MCF 10A (cell line): Measurements from ENCODE around the gene GALNT5. TPM values are rescaled to one million over a fixed set of nuclear protein-coding genes. Genes with fewer than 3 reads are reported as not detected.

Source experiments
- BruUV-seq: library from RNA; stranded (reverse); fragments of 400-500 nt; replicated peaks from 2 replicates; lab custom pipeline; 2021; lab: Mats Ljungman, UMichigan
- CTCF ChIA-PET: fragments of 300-600 bp; sonication (Branson Sonifier 250); formaldehyde crosslinking; extraction: SDS; loops from one replicate; lab custom pipeline; 2021; ENCODE audit warnings: antibody characterized with exemption, inconsistent platforms; lab: Yijun Ruan, JAX
- POLR2A ChIA-PET: fragments of 300-600, 350-650 bp; sonication (Branson Sonifier 250); formaldehyde crosslinking; extraction: SDS; loops from one replicate; lab custom pipeline; 2020; ENCODE audit warnings: antibody characterized with exemption, inconsistent platforms; lab: Yijun Ruan, JAX
- DNase-seq: peaks from one replicate; pipeline ENCODE4 v3.0.0-alpha.2; 2018; ENCODE audit not compliant: unreplicated experiment
- H3K27ac Mint-ChIP-seq: one replicate; pipeline ENCODE4 v1.8.0; 2022; ENCODE audit warnings: mild to moderate bottlenecking, low read depth, mixed read lengths; ENCODE audit not compliant: unreplicated experiment
- H3K27me3 Mint-ChIP-seq: one replicate; pipeline ENCODE4 v1.8.0; 2022; ENCODE audit warnings: mixed read lengths; ENCODE audit not compliant: insufficient read depth, unreplicated experiment
- H3K36me3 Mint-ChIP-seq: one replicate; pipeline ENCODE4 v1.8.0; 2022; ENCODE audit warnings: mild to moderate bottlenecking, moderate library complexity, mixed read lengths; ENCODE audit not compliant: insufficient read depth, unreplicated experiment
- H3K4me1 Mint-ChIP-seq: one replicate; pipeline ENCODE4 v1.8.0; 2022; ENCODE audit warnings: mixed read lengths; ENCODE audit not compliant: insufficient read depth, unreplicated experiment
- H3K4me3 Mint-ChIP-seq: one replicate; pipeline ENCODE4 v1.8.0; 2022; ENCODE audit warnings: mild to moderate bottlenecking, moderate library complexity, mixed read lengths; ENCODE audit not compliant: unreplicated experiment
- H3K9me3 Mint-ChIP-seq: one replicate; pipeline ENCODE4 v1.8.0; 2022; ENCODE audit warnings: mixed read lengths; ENCODE audit not compliant: unreplicated experiment
- CTCF ChIP-seq: fragments of 200-600 bp; IDR thresholded peaks from one replicate; pipeline ENCODE4 v1.8.0; 2022; ENCODE audit warnings: antibody characterized with exemption, mild to moderate bottlenecking; ENCODE audit not compliant: unreplicated experiment
- intact Hi-C: fragments of 100-400 bp; cut with micrococcal nuclease; formaldehyde crosslinking; loops from 2 replicates; pipeline ENCODE4 v1.14.1; 2022
- total RNA-seq: library from RNA; stranded (reverse); gene quantifications from 2 replicates; pipeline ENCODE4 v1.2.3, GENCODE V29; 2022

The GALNT5 gene
- total RNA-seq, 1 experiment from 2014 or later: not detected

- DNase-seq: no peak
- H3K36me3 Mint-ChIP-seq: no peaks in the 10 kb centered on the region
- no peaks in the 10 kb centered on the region for H3K4me1 Mint-ChIP-seq
- H3K27ac Mint-ChIP-seq: no peak overlapping the region
- TF ChIP-seq CTCF: no peak
- BruUV-seq: no TSS peak
- H3K9me3 Mint-ChIP-seq: no peaks in the 10 kb centered on the region
- H3K4me3 Mint-ChIP-seq: no peak overlapping the region
- CTCF ChIA-PET: interaction anchor here (0.6 to 4.5 kb wide), 4 partner anchors 10 to 179 kb away, joined by 3 to 39 read pairs (median 3); no protein-coding TSS in a partner anchor
- POLR2A ChIA-PET: no interaction called here
- intact Hi-C loops: no loop called here
- no peaks in the 10 kb centered on the region for H3K27me3 Mint-ChIP-seq
Measured at GRCh38 chr2:157312866-157313486, 55.5 kb downstream of the GALNT5 start.

DNA sequence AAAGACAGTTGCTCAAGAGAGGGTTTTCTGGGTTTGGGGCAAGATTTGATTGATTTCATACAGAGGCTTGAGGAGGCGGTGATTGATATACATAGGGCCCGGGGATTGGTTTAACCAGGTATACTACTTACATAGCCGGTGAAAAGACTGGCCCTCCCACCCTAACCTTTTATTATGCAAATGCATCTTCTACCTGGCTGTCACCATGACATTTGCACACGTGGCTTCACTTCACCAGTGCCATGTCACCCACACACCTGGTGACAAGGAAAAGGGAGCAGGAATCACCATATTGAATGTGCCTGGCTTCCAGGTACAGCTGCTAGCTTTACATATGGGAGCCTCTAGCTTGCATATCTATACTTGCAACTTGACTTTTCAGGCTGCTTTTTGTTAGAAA, 58.4 kb downstream of the GALNT5 start:
- no TSS peak for BruUV-seq
- Mint-ChIP-seq H3K36me3 (no peaks in the 10 kb centered on the region), H3K4me1 (no peaks in the 10 kb centered on the region), H3K27ac (no peak overlapping the region), H3K9me3 (no peaks in the 10 kb centered on the region), H3K27me3 (no peaks in the 10 kb centered on the region), H3K4me3 (no peak overlapping the region)
- ChIA-PET CTCF (interaction anchor here (0.6 to 4.5 kb wide), 4 partner anchors 11 to 171 kb away, joined by 3 to 54 read pairs (median 21); partner anchors contain the start of gene ERMN), POLR2A (no interaction called here)
- no peak for DNase-seq
- intact Hi-C loops: no loop called here
- no peak for TF ChIP-seq CTCF

GRCh38 chr2:157318884-157319283, 61.4 kb downstream of the GALNT5 start:
- Mint-ChIP-seq H3K4me1 (no peaks in the 10 kb centered on the region), H3K9me3 (no peaks in the 10 kb centered on the region), H3K36me3 (no peaks in the 10 kb centered on the region), H3K27ac (no peak overlapping the region), H3K27me3 (no peaks in the 10 kb centered on the region), H3K4me3 (no peak overlapping the region)
- DNase-seq: no peak
- CTCF ChIA-PET: interaction anchor here (0.6 to 3.2 kb wide), 6 partner anchors 9 to 1470 kb away, joined by 3 to 25 read pairs (median 4); no protein-coding TSS in a partner anchor
- intact Hi-C loops: no loop called here
- POLR2A ChIA-PET: interaction anchor here (0.8 kb wide), 1 partner anchor 15 kb away, joined by 3 read pairs; no protein-coding TSS in a partner anchor
- TF ChIP-seq CTCF: no peak
- BruUV-seq: no TSS peak

GRCh38 chr2:157319795-157320194, 62.3 kb downstream of the GALNT5 start:
- no peaks in the 10 kb centered on the region for H3K4me1 Mint-ChIP-seq
- no peaks in the 10 kb centered on the region for H3K27me3 Mint-ChIP-seq
- intact Hi-C loops: loop anchor here (10.0 kb wide), 1 partner anchor 1945 kb away; no protein-coding TSS in a partner anchor
- no peaks in the 10 kb centered on the region for H3K36me3 Mint-ChIP-seq
- H3K4me3 Mint-ChIP-seq: no peak overlapping the region
- ChIA-PET CTCF (interaction anchor here (0.6 to 3.2 kb wide), 3 partner anchors 8 to 528 kb away, joined by 3 to 25 read pairs (median 13); no protein-coding TSS in a partner anchor), POLR2A (no interaction called here)
- H3K27ac Mint-ChIP-seq: no peak overlapping the region
- BruUV-seq: no TSS peak
- no peak for TF ChIP-seq CTCF
- DNase-seq: no peak
- H3K9me3 Mint-ChIP-seq: no peaks in the 10 kb centered on the region
